KOPT-K1 (cell line): ENCODE data around the gene M1AP.
A peak's percentile ranks its signal among the peaks of the same experiment; 100 is the strongest.

Experiments used
- H3K27ac ChIP-seq: fragments of 200-600 bp; sonication (generic); 2 replicates; pipeline ENCODE4 v1.5.1; 2016; ENCODE audit warnings: antibody characterized with exemption, mild to moderate bottlenecking, low read depth, low read length; ENCODE audit not compliant: poor library complexity, severe bottlenecking
- H3K36me3 ChIP-seq: fragments of 200-600 bp; sonication (generic); 2 replicates; pipeline ENCODE4 v1.5.1; 2017; ENCODE audit warnings: antibody characterized with exemption, mild to moderate bottlenecking, low read length, moderate library complexity; ENCODE audit not compliant: insufficient read depth
- H3K9me3 ChIP-seq: fragments of 200-600 bp; sonication (generic); 2 replicates; pipeline ENCODE4 v1.5.1; 2017; ENCODE audit warnings: antibody characterized with exemption, low read length, mild to moderate bottlenecking; ENCODE audit not compliant: insufficient read depth, poor library complexity, severe bottlenecking

Gene M1AP

DNA sequence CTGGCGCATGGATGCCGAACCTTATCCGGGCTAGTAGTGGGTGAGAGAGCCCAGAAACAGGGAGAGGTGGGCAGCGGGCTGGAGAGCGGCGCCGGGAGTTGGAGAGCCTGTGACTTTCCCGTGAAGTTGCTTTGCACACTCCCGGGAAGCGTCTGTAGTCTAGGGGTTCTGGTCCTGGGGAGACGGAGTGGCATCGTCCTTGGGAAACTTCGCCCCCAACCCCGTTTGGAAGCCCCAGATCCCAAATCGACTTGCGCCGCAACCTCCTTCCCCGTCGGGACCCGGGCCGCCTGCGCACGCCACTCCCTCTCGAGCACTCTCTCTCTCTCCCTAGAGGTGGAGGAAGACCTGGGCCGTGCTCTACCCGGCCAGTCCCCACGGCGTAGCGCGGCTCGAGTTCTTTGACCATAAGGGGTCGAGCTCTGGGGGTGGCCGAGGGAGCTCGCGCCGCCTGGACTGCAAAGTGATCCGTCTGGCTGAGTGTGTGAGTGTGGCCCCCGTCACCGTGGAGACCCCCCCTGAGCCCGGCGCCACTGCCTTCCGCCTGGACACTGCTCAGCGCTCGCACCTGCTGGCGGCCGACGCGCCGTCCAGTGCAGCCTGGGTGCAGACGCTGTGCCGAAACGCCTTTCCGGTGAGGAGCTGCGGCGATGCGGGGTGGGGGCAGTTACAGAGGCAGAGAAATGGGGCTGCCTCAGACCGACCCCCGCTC, 93.2 kb downstream of the M1AP start:
- Histone ChIP-seq H3K36me3 (no peaks in the 10 kb centered on the region), H3K27ac (peak overlapping the region; percentile 54), H3K9me3 (no peaks in the 10 kb centered on the region)

DNA sequence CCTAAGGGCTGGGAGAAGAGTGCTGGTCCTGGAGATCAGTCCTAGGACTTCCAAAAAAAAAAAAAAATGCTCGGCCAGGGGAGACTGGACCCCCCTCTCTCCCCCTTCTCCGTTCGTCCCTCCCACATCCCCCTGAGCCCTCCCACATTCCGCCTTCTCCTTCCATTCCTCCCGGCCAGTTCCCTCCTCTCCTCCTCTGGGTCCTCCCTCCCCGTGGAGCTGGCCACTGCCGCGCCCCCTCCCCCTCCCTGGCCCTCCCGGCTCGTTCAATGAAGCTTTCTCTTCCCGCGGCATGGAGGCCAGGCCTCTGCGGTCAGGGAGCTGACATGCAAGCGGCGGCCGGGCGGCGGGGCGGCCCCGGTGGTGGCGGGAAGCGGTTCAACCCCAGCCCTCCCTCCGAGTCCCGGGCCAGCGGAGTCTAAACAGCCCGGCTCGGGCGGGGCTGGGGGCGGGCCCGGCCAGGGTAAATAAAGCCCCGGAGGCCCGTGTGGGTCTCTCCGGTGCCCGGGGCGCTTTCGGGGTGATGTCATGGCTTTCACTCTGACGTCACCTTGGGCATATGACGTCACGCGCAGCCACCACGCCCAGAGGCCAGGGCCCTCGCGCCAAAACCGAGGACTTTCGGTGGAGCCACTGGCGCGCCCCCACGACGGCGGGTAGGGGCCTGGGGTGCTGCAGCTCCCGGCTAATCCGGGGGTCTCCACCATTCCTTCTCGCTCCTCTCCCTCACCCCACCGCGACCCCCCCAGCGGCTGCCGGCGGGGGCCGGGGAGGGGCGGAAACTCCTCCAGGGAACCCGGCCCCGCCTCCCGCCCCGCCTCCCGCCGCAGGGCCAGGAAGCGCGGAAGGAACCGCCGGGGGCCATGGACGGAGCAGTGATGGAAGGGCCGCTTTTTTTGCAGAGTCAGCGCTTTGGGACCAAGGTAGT, 94.0 kb downstream of the M1AP start, which contains the start of the genes DOK1 and LOXL3:
Gene DOK1 (plus strand): TSS at position 829 of the 928 bp plus-strand sequence. CDS start 35 bp downstream, at position 864.
Gene LOXL3 (minus strand): TSS at position 51 of the 928 bp plus-strand sequence. CDS start 1,308 bp downstream, outside the sequence.
- Histone ChIP-seq H3K36me3 (no peaks in the 10 kb centered on the region), H3K9me3 (no peaks in the 10 kb centered on the region), H3K27ac (peak within 1 kb of the TSS; percentile 54)

DNA sequence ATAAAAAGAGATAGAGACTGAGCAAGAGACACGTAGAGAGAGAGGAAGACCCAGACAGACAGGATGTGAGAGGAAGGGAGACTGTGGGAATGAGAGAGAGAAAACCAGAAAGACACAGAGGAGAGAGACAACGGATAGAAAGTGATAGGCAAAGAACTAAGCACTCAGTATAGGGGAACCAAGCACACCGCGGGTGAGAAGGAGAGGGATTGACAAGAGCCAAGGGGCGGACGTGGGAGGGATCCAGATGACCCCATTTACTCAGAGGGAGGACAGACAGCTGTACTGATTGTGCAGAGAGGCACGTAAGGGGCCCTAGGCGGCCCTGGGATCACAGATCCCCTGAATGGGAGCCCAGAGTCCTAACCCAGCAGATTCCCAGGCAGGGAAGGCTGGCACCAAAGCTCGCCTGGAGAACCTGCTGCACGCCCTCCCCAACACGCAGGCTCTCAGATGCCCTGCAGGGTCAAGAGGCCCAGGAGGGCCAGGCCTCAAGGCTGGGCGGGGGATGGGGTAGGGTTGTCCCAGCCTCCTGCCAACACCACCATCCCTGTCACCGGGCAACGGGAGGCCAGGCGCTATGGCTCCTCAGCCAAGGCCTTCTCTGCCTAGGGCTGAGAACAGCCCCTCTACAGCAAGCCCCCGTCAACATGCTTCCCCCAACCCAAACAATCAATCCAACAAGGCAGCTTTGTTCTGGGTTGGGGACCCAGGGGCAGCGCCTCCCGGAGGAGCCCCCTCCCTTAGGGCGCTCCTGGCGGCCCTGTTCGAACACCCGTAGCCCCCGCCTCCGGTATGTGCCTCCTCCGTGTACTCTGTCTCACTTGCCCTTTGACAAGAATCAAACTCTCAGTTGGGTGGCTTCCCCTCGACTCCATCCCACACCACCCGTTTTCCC, 95.0 kb downstream of the M1AP start:
- Histone ChIP-seq H3K9me3 (no peaks in the 10 kb centered on the region), H3K27ac (no peak overlapping the region), H3K36me3 (no peaks in the 10 kb centered on the region)

DNA sequence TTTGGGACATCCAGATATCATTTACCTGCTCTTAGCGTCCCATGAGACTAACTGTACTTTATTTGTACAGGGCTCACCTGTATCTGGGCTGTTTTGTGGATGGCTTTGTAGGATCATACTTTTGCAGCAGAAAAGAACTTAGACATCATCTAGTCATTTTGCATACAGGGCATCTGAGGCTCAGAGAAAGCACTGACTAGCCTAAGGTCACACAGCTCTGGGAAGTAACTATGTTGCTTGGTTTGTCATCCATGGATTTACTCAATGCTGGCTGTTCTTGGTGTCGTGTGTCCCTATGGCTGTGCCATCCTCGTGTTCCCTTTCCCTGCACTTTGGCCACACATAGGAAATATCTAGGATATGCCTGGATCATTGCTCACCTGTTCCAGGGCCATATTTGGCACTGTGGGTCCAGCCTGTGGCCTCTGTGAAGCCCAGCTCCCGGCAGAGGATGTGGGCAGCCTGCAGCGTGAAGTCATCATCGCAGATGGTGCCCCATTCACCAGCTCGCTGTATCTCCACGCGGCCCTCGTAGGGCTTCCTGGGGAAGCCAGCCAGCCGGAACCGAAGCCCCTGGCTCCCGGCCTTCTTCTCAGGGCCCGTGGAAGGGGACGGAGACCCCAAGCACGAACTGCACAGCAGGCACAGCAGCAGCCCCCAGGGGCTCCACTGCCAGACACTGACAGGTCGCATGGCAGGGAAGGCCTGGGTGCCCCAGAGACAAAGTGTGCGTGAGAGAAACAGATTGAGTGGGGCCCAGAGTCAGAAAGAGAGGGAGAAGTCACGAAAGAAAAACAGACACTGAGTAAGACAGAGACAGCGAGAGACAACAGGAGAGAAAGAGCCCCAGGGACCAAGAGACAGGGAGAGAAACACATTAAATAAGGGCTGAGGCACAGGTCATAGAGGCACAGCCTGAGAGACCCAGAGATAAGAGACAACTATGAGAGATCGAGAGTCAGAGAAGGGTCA, 95.9 kb downstream of the M1AP start:
- no peaks in the 10 kb centered on the region for H3K36me3 ChIP-seq
- no peaks in the 10 kb centered on the region for H3K9me3 ChIP-seq
- H3K27ac ChIP-seq: no peak overlapping the region

DNA sequence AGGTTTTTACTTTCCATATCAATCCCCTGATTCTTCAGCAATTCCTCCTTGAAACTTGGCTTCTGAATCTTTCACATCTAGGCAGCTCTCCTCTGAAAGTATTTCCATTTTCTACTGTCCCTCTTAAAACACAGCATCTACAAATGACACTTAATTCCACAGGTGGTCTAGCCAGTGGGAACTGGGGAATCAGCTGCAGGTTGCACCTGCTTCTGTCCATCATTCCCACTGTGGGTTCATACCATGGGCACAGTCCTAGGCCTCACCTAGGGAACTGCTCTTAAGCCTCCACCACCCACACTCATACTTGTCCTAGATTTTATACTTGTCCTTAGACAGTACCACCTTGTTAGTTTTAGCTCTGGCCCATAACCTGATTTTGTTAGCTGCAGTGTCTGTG, 96.6 kb downstream of the M1AP start:
- H3K27ac ChIP-seq: no peak overlapping the region
- no peaks in the 10 kb centered on the region for H3K36me3 ChIP-seq
- H3K9me3 ChIP-seq: no peaks in the 10 kb centered on the region

DNA sequence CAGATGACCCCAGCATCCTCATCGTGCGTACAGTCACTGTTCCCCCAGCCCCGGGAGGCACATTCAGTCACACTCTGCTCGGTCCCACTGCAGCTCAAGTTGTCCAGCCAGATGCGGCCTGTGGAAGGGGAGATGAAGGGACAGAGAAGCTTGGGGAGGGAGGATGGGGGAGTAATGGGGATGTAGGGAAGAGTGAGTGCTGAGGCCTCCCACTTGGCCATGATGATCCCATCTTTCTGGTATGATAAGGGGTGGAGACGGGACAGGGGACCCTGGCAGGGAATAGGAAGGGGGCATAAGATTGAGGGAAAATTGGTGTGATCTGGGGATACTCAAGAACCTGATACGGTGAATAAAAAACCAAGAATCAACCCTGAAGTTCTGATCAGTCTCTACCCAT, 97.9 kb downstream of the M1AP start:
- no peaks in the 10 kb centered on the region for H3K9me3 ChIP-seq
- no peaks in the 10 kb centered on the region for H3K36me3 ChIP-seq
- H3K27ac ChIP-seq: no peak overlapping the region

DNA sequence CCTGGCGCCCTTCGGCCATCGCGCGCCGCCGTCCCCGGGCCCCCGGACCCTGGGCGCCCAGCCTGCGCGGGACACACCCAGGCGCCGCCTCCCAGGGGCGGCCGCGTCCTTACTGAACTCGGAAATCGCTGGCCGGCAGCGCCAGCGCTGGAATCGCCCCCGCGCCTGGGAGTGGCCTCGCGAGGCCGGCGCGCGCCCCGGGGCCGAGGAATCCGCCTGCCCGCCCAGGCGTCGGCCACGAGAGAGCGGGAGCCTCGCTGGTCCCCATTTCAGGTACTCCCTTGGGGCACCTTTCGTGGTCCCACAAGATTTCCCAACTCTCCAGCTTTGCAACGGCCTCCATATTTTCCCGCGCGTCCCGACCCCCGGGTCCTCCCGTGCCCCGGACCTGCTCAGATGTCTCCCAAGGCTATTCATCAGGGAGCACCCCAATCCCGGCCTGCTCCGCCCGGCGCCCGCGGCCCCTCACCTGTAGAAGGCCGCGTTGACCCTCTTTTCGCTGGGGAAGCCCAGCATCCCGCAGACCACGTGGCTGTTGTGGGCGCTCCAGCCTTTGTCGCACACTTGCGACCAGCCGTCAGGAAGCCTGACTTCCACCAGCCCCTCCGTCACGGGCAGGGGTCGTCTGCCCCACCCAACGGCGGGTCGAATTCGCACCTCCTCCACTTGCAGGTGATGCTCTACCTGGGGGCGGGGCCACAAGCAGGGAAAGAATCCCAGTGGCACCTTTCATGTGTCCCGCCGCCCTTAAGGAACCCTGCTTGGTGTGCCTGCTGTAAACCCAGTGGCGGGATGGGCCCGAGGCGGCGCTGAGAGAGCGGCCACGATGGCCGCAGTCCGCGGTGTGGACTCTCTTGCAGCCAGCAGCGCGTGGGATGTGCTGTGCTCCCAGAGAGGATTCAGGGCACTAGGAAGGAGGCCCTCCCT, 99.0 kb downstream of the M1AP start:
- Histone ChIP-seq H3K36me3 (no peaks in the 10 kb centered on the region), H3K9me3 (no peaks in the 10 kb centered on the region), H3K27ac (no peak overlapping the region)

DNA sequence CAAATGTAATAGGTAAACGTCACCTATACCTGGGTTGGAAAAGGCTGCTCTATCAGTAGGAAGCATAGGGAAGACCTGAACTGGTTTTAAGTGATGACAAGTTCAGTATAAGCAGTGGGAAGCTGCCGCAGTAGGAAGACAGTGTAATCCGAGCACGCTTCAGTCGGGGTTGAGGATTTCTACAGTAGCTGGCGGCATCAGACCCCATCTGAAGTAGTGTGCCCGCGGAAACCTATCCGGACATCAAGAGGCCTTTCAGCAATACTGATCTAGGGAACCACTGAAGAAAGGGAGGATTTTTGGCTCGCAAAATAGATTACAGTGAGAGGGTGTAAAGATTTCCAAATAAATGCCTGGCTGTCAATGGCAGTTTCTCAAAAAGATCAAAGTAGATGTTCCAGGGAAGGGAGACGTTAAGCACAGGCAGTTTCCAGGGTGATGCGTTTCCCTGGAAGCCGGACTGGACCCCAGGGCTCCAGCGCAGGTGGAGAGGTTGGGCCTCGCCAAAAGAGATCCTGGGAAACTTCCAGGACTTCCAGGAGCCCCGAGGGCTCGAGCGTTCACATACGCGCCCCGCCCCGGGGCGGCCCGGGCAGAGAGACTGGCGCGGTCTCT, 99.7 kb downstream of the M1AP start:
- Histone ChIP-seq H3K9me3 (no peaks in the 10 kb centered on the region), H3K36me3 (no peaks in the 10 kb centered on the region), H3K27ac (no peak overlapping the region)

DNA sequence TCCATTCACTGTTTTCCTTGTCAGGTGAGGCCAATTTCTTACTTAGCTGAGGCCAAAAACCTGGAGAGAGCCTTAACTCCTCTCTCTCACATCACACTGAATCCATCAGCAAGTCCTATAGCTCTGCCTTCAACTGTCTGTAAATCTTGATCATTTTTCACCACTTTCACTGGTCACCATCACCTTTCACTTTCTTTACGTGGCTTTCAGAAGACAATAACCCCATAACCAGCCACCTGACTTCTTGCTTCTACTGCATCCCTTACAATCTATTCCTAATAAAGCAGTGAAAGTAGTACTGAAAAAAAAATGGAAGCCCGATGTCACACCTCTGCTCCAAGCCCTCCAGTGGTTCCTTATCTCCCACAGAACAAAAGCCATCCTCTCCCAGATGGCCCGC, 102.1 kb downstream of the M1AP start:
- H3K9me3 ChIP-seq: no peaks in the 10 kb centered on the region
- H3K27ac ChIP-seq: no peak overlapping the region
- no peaks in the 10 kb centered on the region for H3K36me3 ChIP-seq

DNA sequence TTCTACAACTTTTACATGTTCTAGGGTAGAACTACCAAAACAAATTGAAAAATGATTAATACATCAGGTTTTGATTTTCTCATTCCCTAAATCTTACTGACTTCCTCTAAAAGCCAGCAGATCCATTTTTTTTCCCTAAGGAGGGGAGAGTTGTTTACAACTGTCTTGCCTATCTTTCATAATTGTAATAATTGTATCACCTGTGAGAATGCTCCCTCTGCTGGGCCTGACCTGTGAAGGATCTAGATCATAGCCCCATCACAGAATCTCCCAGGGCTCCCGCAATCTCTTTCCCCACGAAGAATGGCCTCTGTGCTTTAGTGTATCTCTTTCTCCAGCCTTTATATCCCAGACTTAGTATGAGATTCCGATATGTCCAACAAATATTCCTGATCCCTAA, 103.5 kb downstream of the M1AP start:
- H3K9me3 ChIP-seq: no peaks in the 10 kb centered on the region
- H3K27ac ChIP-seq: no peak overlapping the region
- H3K36me3 ChIP-seq: no peaks in the 10 kb centered on the region

DNA sequence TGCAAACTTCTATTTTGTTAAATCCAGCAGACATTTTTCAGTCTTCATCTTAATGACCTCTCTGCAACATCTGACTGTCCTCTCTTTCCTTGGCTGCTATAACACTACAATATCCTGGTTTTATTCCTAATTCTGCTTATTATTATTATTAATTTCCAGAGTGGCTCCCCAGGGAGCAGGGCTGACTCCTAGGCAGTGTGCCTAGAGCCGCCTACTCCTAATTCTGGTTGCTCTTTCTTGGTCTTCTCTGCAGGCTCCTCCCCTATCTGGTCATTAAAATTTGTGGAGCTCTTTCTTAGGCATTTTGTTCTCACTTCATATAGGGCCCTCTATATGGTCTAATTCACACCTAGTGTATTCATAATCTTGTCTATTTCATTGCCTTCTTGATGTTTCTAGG, 105.2 kb downstream of the M1AP start:
- Histone ChIP-seq H3K9me3 (no peaks in the 10 kb centered on the region), H3K36me3 (no peaks in the 10 kb centered on the region), H3K27ac (no peak overlapping the region)

DNA sequence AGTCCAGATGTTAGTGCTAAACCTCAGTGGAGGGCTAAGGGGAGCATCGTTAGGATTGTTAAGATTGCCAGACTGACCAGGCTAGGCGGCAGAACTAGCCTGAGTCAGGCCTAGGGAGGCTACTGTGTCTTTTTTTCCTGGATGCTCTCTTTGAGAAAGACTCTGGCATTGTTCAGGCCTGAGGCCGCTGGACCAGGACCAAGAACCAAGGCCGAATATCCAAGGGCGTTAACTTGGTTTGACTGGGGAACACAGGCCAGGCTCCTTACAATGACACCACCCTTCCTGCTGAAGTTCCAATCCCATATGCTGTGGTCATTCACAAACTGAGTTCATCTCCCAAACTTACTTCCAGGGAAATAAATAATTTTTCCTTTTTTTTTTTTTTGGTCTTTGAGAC, 107.8 kb downstream of the M1AP start:
- Histone ChIP-seq H3K27ac (no peak overlapping the region), H3K36me3 (no peaks in the 10 kb centered on the region), H3K9me3 (no peaks in the 10 kb centered on the region)

DNA sequence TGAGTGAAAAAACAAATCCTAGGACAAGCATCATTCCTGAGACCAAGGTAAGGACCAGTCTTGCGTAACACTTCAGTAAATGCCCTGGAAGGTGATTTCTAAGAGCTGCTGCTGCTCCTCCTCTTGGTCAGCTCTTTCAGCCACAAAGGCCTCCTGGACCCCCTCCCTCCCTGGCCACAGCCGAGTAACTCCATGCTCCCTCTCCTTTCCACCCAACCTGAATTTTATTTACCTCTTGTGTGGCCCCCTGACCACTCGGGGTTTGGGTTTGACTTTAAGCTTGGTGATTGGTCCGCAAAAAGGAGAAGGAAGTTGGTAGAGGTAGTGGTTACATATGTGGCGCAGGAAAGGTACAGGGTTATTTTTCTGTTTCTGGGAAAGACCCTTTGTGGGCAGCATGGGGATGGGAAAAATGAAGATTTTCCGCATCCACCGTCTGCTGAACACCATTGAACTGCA, 109.2 kb downstream of the M1AP start:
- Histone ChIP-seq H3K27ac (no peak overlapping the region), H3K9me3 (no peaks in the 10 kb centered on the region), H3K36me3 (peaks cover 3% of the 10 kb centered on the region; the same call in 1 of the 2 replicates)
